ENCODE data around the gene ITPR2. TPM values are rescaled to one million over a fixed set of nuclear protein-coding genes. Genes with fewer than 3 reads are reported as not detected.
A peak's percentile ranks its signal among the peaks of the same experiment; 100 is the strongest.

The ITPR2 gene
- total RNA-seq, 1 experiment from 2014 or later: 6.5 TPM

DNA sequence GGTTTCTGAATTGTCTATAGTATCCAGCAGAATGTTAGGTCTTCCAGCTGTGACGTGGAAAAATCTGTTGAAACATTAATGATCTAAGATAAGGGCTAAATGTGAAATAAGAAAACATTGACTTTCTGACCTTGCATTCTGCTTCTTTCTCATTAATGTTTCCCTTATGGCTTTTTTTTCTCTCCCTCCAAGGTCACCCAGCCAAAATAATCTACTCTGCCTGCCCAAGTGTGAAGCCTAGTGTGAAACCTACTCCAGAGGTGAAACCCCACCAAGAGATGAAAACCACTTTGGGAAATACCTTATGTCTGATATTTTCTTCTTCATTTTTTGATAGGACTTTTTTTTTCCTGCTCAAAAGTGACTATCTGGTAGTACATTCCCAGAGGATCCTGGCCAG, 529.6 kb downstream of the ITPR2 start:
- DNase-seq (ENCODE audit: low spot score): no peak

- no peak for DNase-seq (ENCODE audit: low spot score)
Measured at GRCh38 chr12:26302776-26303175, 530.2 kb downstream of the ITPR2 start.

- no peak for DNase-seq (ENCODE audit: low spot score)
Measured at GRCh38 chr12:26299751-26300150, 533.2 kb downstream of the ITPR2 start.

GRCh38 chr12:26298785-26299621, 534.0 kb downstream of the ITPR2 start:
- peak; percentile 88 for DNase-seq (ENCODE audit: low spot score)

DNA sequence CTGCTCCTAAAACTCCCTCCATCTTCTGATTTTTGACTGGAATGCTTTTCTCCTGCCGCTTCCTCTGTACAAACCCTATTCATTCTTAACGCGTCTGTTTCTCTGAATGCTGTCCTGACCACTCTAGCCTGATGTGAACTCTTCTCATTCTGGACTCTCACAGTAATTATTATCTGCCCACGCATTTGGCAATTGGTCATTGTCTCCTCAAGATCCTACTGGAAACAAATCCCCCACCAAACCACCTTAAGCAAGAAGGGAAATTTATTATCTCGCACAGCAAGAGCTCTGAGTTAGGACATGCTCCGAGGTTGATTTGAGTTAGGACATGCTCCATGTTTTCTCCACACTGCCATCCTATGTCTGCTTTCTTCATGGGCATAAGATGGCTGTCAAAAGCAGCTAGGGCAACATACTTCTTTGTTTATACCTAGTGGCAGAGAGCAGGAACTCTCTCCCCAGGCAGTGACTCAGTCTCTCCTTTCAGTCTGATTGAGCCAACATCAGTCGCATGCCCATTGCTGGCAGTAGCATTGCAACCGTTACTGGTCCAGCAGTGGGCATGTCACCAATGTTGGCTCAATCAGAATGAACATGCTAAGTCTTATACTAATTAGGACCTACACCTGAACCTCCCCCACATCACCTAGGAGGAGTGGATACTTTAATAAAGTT, 535.5 kb downstream of the ITPR2 start:
- DNase-seq (ENCODE audit: low spot score): no peak

GRCh38 chr12:26295001-26295400, 538.0 kb downstream of the ITPR2 start:
- no peak for DNase-seq (ENCODE audit: low spot score)

GRCh38 chr12:26293612-26294011, 539.4 kb downstream of the ITPR2 start:
- no peak for DNase-seq (ENCODE audit: low spot score)

- DNase-seq (ENCODE audit: low spot score): no peak
Measured at GRCh38 chr12:26292596-26292995, 540.4 kb downstream of the ITPR2 start.

- DNase-seq (ENCODE audit: low spot score): no peak
Measured at GRCh38 chr12:26290565-26290964, 542.4 kb downstream of the ITPR2 start.

GRCh38 chr12:26287671-26288381, 545.2 kb downstream of the ITPR2 start:
- peak; percentile 76 for DNase-seq (ENCODE audit: low spot score)

Other genes with a start within 250 kb of the ITPR2 start
- gene INTS13, start 104.8 kb upstream of the ITPR2 start, total RNA-seq (2014; rRNA removed; shearing (Covaris generic)): 44.9 and 63.7 TPM in 2 replicates
- 24.9 and 48.4 TPM in 2 replicates for gene FGFR1OP2, start 105.3 kb upstream of the ITPR2 start, total RNA-seq (2014; rRNA removed; shearing (Covaris generic))
- 99.1 and 254 TPM in 2 replicates for gene TM7SF3, start 181.2 kb upstream of the ITPR2 start, total RNA-seq (2014; rRNA removed; shearing (Covaris generic))
- gene MED21, start 189.4 kb upstream of the ITPR2 start, total RNA-seq (2014; rRNA removed; shearing (Covaris generic)): 72.5 and 102 TPM in 2 replicates
- gene C12orf71, start 249.4 kb upstream of the ITPR2 start, total RNA-seq (2014; rRNA removed; shearing (Covaris generic)): not detected in 2 replicates